LNCaP clone FGC (cell line): ENCODE data around the gene STK32C.
A peak's percentile ranks its signal among the peaks of the same experiment; 100 is the strongest.
"Not testable (repeated sequence)": the region's sequence is repeated elsewhere in the genome, so short reads cannot be mapped to it uniquely, and the experiment has no call there.

Source experiments
- DNase-seq: peaks from one replicate; pipeline ENCODE4 v3.0.0-alpha.2; 2011; ENCODE audit warnings: low read depth
- H3K4me3 ChIP-seq: 2 replicates; pipeline ENCODE4 v1.5.1; 2011; ENCODE audit warnings: mild to moderate bottlenecking, low read depth, low read length, control low read depth
- CTCF ChIP-seq: IDR thresholded peaks from 2 replicates; pipeline ENCODE4 v1.5.1; 2012; ENCODE audit warnings: mild to moderate bottlenecking; ENCODE audit not compliant: control insufficient read depth, insufficient read depth; ENCODE audit errors: extremely low read depth

The STK32C gene

GRCh38 chr10:132220061-132220460 is 87.7 kb downstream of the STK32C start:
- H3K4me3 ChIP-seq = no peak overlapping the region
- no peak for DNase-seq
- TF ChIP-seq CTCF = no peak

GRCh38 chr10:132219486-132219885 is 88.3 kb downstream of the STK32C start:
- TF ChIP-seq CTCF = peak; percentile 17
- DNase-seq = no peak
- no peak overlapping the region for H3K4me3 ChIP-seq

GRCh38 chr10:132216441-132216840 is 91.3 kb downstream of the STK32C start:
- DNase-seq, H3K4me3 ChIP-seq: not testable (repeated sequence)

DNA sequence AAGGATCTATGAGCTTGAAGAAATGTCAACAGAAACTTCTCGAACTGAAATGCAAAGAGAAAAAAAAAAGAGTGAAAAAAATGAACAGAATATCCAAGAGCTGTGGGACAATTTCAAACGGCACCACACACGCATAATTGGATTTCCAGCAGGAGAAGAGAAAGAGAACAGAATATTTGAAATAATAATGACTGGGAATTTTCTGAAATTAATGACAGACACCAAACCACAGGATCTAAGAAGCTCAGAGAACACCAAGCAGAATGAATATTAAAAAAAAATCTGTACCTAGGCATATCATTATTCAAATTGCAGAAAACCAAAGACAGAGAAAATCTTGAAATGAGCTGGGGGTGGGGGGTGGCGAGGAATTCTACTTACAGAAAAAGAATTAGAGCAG is 93.8 kb downstream of the STK32C start:
- no peak for DNase-seq
- TF ChIP-seq CTCF = no peak
- no peak overlapping the region for H3K4me3 ChIP-seq

DNA sequence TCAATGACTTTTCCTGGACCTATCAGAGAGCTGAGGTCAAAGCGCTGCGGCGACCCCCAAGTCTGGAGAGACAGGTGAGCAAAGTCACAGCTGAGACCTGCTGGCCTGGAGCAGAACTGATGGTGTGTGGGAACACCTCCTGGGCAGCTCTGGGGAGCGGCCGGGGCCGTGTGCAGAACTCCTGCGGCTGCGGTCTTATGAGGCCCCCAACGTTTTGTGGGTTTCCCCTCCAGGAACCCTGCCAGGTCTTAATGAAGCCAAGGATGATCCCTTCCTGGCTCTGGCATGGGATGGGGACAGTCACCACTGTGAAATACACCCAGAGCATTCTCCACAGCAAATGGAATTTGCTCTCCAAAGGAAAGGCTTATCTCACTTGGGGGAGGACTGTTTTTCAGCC is 94.9 kb downstream of the STK32C start:
- no peak overlapping the region for H3K4me3 ChIP-seq
- no peak for DNase-seq
- TF ChIP-seq CTCF = no peak

DNA sequence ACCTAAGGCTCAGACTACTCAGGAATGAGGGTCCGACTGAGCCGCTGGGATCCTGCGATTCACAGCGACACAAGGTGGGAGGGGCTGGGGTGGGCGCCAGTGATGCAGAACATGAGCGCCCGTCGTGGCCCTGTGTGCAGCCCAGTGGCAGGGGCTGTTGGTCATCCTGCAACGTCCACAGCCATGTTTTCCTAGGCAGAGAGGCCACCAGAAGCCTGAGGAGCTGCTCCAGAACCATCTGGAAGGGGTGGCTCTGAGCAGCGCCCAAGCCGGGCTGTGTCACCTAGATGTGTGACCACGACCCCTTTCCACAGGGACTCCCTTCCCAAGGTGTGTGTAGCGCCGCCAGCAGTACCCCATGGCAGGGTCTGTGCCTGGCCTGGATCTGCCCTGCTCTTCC is 96.5 kb downstream of the STK32C start:
- no peak overlapping the region for H3K4me3 ChIP-seq
- no peak for DNase-seq
- no peak for TF ChIP-seq CTCF

DNA sequence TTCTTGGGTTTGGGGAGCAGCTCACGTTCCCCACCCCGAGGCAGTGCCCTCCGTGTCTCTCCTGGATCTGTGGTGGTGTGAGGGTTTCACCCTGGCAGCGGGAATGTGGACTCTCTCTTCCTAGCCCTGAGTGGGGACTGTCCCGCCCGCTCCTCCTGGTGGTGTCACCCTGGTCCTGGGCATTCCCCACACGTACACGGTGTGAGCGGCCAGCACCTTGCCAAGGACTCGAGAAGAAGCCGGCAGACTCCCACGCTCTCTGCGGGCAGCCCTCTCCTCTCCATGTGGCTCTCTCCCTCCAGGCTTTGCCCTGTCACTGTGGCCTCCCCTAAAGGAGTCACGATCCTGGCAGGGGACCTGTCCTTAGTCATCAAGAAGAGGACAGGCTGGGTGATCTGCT is 97.0 kb downstream of the STK32C start:
- DNase-seq = no peak
- TF ChIP-seq CTCF = no peak
- no peak overlapping the region for H3K4me3 ChIP-seq
